ENCODE data around the gene GPR161. TPM values are rescaled to one million over a fixed set of nuclear protein-coding genes. Genes with fewer than 3 reads are reported as not detected.
A peak's percentile ranks its signal among the peaks of the same experiment; 100 is the strongest.

The GPR161 gene
- total RNA-seq, 4 donors from 2014 or later = 19.5 to 46.7 (median 22.9) TPM

GRCh38 chr1:168150283-168150682 is 13.6 kb upstream of the GPR161 start:
- DNase-seq (ENCODE audit: extremely low spot score) = peak; percentile 70
- Histone ChIP-seq H3K27ac (replicated peaks in 1 of 4) (no peak overlapping the region), H3K4me3 (no peak overlapping the region), H3K36me3 (no peaks in the 10 kb centered on the region), H3K27me3 (no peaks in the 10 kb centered on the region), H3K4me1 (peaks cover 0 to 11% (median 5%) of the 10 kb centered on the region in 4 donors), H3K9me3 (no peaks in the 10 kb centered on the region)
- intact Hi-C loops (cut with DNase I) = no loop called here
- no peak for TF ChIP-seq EP300 (IDR thresholded peaks at IDR 0.05)
- WGBS = 100% methylated on average over 1 of the region's 1 CpG

- no peak for TF ChIP-seq EP300 (IDR thresholded peaks at IDR 0.05)
- no peak for TF ChIP-seq POLR2AphosphoS5 (IDR thresholded peaks at IDR 0.05)
- TF ChIP-seq POLR2A (IDR thresholded peaks at IDR 0.05; ENCODE audit: low read depth) = no peak
- TF ChIP-seq CTCF (IDR thresholded peaks at IDR 0.05) = no peak
- H3K4me1 ChIP-seq = peaks cover 0 to 11% (median 6%) of the 10 kb centered on the region in 4 donors
- peak overlapping the region in 3 of 4 donors; percentile 51 to 62 (median 58) for H3K27ac ChIP-seq (replicated peaks in 1 of 4)
- intact Hi-C loops (cut with DNase I) = loop anchor here (5.0 kb wide), 1 partner anchor 62 kb away; no protein-coding TSS in a partner anchor
- H3K36me3 ChIP-seq = no peaks in the 10 kb centered on the region
- DNase-seq (ENCODE audit: extremely low spot score) = peak; percentile 7
- peak overlapping the region in 2 of 4 donors; percentile 9 to 11 for H3K4me3 ChIP-seq
- H3K27me3 ChIP-seq = no peaks in the 10 kb centered on the region
- WGBS = 36% methylated on average over 4 of the region's 4 CpGs
- H3K9me3 ChIP-seq = no peaks in the 10 kb centered on the region
Measured at GRCh38 chr1:168148916-168149315, 12.2 kb upstream of the GPR161 start.

- Histone ChIP-seq H3K27me3 (no peaks in the 10 kb centered on the region), H3K36me3 (no peaks in the 10 kb centered on the region), H3K4me1 (peaks cover 0 to 11% (median 6%) of the 10 kb centered on the region in 4 donors), H3K27ac (replicated peaks in 1 of 4) (no peak overlapping the region), H3K9me3 (no peaks in the 10 kb centered on the region), H3K4me3 (no peak overlapping the region)
- intact Hi-C loops (cut with DNase I) = loop anchor here (5.0 kb wide), 1 partner anchor 59 kb away; no protein-coding TSS in a partner anchor
- TF ChIP-seq POLR2AphosphoS5 (IDR thresholded peaks at IDR 0.05) (no peak), EP300 (IDR thresholded peaks at IDR 0.05) (no peak), CTCF (IDR thresholded peaks at IDR 0.05) (no peak), POLR2A (IDR thresholded peaks at IDR 0.05; ENCODE audit: low read depth) (no peak)
- 96% methylated on average over 11 of the region's 11 CpGs for WGBS
- peak; percentile 53 for DNase-seq (ENCODE audit: extremely low spot score)
Measured at GRCh38 chr1:168146626-168147025, 9.9 kb upstream of the GPR161 start.

- H3K27me3 ChIP-seq = no peaks in the 10 kb centered on the region
- intact Hi-C loops (cut with DNase I) = loop anchor here (5.0 kb wide), 1 partner anchor 59 kb away; no protein-coding TSS in a partner anchor
- WGBS = 53% methylated on average over 5 of the region's 5 CpGs
- H3K4me1 ChIP-seq = peaks cover 0 to 11% (median 6%) of the 10 kb centered on the region in 4 donors
- no peaks in the 10 kb centered on the region for H3K36me3 ChIP-seq
- TF ChIP-seq CTCF (IDR thresholded peaks at IDR 0.05) (no peak), POLR2AphosphoS5 (IDR thresholded peaks at IDR 0.05) (no peak), EP300 (IDR thresholded peaks at IDR 0.05) (no peak), POLR2A (IDR thresholded peaks at IDR 0.05; ENCODE audit: low read depth) (no peak)
- H3K4me3 ChIP-seq = no peak overlapping the region
- H3K27ac ChIP-seq (replicated peaks in 1 of 4) = no peak overlapping the region
- no peak for DNase-seq (ENCODE audit: extremely low spot score)
- H3K9me3 ChIP-seq = no peaks in the 10 kb centered on the region
Measured at GRCh38 chr1:168146160-168146539, 9.4 kb upstream of the GPR161 start.

- WGBS = 32% methylated on average over 13 of the region's 15 CpGs
- no peaks in the 10 kb centered on the region for H3K9me3 ChIP-seq
- H3K4me3 ChIP-seq = no peak overlapping the region
- no peaks in the 10 kb centered on the region for H3K27me3 ChIP-seq
- TF ChIP-seq POLR2A (IDR thresholded peaks at IDR 0.05; ENCODE audit: low read depth) (no peak), POLR2AphosphoS5 (IDR thresholded peaks at IDR 0.05) (peak in 1 of 2 donors; percentile 49), CTCF (IDR thresholded peaks at IDR 0.05) (peak; percentile 93 to 96 (median 94)), EP300 (IDR thresholded peaks at IDR 0.05) (no peak)
- H3K36me3 ChIP-seq = no peaks in the 10 kb centered on the region
- peak; percentile 95 for DNase-seq (ENCODE audit: extremely low spot score)
- peaks cover 0 to 11% (median 6%) of the 10 kb centered on the region in 4 donors for H3K4me1 ChIP-seq
- peak overlapping the region in 1 of 4 donors; percentile 7 for H3K27ac ChIP-seq (replicated peaks in 1 of 4)
- intact Hi-C loops (cut with DNase I) = loop anchor here (5.0 kb wide), 1 partner anchor 58 kb away; no protein-coding TSS in a partner anchor
Measured at GRCh38 chr1:168145184-168146159, 8.7 kb upstream of the GPR161 start.

Data from esophagus muscularis mucosa (tissue), 4 donors.